ENCODE results near the gene RCAN2.

RCAN2 gene

DNA sequence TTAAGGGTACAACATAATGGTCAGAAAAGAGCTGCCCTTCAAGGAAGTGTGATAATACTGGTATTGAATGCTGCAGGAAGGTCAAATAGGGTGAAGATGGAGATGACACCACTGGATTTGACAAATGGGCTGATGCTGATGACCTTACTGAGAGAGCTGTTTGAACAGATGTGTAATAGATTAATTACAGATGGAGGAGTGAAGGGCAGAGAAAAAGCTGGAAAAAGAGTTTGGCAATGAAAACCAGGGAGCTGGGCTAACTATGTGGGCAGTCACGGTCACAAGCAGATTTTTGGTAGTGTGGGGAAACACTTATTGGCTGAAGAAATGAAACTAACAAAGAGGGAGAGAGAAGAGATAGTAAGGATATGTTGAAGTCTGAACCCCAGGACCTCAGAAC, 236.9 kb downstream of the RCAN2 start:
- no peak for DNase-seq (ENCODE audit: low read depth)

DNA sequence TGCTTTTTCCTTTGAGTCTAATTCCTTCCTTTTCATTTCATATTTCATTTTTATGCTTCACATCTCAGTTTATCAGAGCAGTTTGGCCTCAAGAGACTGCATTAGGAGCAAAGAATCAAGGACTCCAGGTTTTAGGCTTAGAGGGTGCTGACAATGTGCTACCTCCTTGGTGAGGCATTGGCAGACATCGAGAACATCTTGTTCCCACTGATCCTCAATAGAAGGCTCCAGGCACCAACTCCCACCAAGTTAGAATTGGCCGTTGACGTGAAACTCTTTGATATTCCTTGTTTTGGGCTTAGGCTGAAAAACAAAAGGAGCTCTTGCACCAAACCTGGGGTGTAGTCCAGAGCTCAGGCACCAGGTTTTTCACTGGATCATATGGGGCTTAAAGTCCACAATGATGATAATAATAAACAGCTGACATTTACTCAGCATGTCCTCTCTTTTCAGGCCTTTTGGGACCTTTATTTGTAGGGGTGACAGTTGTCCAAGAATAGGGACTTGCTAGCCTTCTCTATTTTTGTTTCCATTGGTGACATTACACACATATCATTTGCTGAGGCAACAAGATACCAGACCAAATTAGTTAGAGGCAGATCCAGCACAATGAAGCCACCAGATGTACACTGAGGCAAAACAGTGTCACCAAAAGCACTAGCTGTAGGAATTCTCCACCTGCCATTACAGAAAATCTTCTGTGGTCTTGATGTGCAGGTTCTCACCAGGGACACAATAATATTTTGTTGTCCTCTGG, 239.5 kb downstream of the RCAN2 start:
- no peak for DNase-seq (ENCODE audit: low read depth)

DNA sequence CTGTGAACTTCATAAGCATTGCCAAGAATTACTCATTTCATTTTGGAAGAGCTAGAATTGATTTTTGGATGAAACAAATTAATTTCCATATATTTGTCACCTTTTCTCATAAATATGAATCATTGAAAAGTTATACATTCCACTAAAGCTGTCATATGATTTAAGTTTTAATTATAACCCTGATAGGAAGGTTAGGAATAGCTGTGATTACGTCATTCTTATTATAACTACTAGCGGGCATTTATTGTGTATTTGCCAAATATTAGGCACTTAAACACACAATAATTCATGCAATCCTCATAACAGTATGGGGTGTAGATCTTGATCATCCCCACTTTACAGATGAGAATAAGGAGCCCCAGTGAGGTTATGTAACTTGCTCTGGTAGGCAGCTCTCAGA, 243.1 kb downstream of the RCAN2 start:
- no peak for DNase-seq (ENCODE audit: low read depth)

DNA sequence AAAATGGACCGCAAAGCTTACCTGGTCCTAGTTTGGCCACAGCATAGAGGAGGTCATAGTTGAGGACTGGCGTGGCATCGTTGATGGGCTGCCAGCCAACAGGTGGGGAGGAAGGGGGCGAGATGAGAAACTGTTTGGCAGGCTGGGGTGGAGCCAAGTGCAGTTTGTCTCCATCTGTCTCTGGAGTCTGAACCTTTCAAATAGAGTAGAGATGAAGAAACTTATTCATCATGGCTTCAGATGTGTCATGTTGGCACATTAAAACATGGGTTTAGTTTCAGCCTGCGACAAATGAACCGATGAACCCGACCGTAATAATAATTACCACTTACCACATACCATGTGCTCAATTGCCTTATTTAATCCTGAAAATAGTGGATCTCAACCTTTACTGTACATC, 244.5 kb downstream of the RCAN2 start:
- DNase-seq (ENCODE audit: low read depth) = no peak

DNA sequence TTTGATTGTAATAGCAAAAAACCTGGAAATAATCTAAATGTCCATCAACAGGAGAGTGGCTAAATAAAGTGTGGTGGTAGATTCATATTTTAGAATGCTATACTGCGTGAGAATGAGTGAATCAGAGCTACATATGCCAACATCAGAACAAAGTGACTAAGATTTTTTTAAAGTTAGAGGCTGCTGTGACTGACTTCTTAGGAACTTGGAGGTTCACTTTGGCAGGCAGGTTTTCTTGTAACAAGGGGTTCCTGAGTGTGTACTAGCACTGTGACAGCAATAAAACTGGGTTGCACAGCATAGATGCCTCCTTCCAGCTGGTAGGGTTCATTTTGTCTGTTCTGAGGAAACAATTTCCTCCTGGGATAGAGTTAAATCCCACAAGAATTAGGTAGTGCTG, 245.2 kb downstream of the RCAN2 start:
- no peak for DNase-seq (ENCODE audit: low read depth)

DNA sequence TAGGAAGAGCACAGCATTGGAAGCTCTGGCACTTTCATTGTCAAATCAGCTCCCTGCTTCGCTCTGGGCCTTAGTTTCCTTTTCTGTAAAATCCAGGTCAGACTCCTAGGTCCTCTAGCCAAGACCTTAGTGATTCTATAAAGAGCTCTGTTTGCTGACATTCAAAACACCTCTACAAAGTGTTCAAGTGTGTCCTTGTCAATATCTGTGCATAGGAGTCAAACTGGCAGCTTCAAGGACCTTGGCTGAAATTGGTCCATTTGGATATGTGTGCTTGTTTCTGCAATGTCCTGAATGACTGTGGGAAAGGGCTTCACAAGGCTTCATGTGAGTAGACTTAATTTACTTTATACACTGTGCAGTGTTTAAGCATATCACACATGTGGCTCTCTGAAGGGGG, 246.6 kb downstream of the RCAN2 start:
- no peak for DNase-seq (ENCODE audit: low read depth)

DNA sequence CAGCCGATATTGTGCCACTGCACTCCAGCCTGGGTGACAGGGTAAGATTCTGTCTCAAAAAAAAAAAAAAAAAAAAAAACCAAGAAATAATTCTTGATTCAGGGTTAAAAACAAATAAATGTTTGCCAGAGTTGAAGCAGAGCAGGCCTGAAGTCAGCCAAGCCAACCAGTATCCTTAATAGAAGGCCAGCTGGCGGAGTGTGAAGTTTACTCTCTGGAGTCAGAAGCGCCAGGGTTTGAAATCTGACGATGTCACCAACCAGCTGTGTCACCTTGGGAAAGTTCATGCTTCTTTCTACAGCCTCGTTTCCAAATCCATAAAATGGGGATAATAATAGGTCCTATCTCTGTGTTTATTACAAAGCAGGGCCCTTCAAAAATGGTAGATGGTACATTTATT, 247.5 kb downstream of the RCAN2 start:
- DNase-seq (ENCODE audit: low read depth) = no peak

DNA sequence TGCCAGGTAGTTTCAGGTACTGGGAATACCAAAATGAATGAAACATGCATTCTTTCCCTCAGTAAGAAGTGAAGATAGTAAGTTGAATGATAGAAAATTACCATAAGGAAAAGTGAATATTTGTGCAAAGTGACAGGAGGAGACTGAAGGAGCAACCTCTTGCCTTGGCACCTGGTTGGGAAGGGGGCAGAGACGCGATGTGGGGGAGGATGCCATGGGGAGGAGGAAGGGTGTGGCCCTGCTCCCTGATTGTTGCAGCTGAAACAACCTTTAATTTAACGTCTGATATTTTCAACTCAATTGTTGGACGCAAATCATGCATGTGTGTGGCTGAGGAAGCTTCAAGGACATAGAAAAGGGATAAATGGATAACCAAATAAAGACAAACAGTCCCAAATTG, 248.3 kb downstream of the RCAN2 start:
- DNase-seq (ENCODE audit: low read depth) = no peak

DNA sequence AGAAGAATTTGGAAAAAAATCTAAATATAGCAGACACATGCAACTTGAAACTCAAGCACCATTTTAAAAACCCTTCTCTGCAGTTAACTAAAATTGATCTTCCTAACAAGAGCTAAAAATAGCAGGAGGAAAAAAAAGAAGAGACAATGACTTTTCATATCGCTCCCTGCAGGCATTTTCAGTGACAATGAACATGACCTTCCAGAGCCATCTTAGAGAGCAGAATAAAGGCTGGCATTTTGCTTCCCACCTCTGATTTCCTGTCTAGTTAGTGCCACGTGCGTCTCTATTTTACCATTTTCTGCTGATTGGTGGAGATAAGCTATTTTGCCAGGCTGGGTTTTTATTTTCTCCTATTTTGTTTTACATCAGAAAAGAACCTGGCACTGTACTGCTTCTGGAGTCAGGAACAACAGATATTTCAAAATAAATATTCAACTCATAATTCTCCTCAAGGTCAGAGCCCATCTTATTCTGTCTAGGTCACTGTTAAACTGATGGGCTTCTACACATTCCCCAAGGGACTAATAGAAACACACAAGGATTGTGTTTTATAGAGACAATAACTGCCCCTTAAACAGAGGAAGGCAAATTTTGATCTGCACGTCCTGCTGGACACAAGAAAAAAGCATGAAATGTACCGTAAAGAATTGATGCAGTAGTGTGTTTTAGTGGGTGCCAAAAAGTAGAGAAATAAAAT, 250.2 kb downstream of the RCAN2 start:
- no peak for DNase-seq (ENCODE audit: low read depth)

DNA sequence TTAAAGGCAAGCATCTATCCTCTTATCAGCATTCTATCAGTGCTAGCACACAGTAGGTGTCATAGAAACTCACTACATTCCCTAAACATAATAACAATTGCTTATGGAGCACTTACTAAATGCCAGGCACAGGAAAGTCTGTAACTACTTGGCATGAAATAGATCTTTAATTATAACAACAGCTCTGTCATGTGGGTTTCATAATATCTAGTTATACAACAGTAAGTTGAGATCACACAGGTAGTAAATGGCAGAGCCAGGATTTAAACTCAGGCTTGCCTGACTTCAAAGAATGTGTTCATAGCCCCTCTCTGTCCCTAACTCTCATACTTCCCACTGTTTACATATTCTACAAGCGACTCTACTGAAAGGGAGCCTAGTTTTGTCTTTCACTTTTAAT, 254.5 kb downstream of the RCAN2 start:
- no peak for DNase-seq (ENCODE audit: low read depth)

DNA sequence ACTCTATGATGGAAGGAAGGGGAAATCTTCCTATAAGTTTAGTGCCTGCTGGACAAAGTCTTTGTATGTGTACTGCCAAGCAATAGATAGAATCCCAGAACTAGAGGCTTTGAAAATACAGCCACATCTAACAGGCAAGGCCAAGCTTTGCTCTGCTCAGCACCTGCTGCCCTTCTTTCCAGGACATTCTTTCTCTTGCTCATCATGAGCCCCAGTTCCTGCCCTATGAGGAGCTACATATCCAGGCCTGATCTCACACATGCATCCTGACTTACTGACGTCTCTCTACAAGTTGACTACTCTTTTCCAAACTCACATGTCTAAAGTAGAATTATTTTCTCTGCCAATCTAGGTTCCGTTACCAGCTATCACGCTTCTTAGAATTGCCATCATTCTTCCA, 256.0 kb downstream of the RCAN2 start:
- DNase-seq (ENCODE audit: low read depth) = no peak

DNA sequence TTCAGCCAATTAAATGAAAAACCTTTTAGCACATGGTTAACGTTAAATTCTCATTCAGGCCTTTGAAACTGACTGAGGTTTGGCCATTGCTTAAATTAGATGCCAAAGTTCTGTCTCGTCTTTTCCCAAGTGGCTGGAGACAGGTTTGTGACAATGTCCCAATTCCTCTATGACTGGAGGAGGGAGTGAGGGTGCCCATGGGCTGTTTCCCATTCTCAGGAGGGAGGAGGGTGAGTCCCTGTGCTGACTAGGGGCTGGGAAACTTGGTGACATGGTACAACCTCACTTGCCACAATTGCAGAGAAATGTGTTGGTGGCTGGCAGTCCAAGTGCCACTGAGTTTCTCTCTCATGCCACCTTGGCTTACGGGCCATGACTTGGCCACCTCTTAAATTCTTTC, 256.5 kb downstream of the RCAN2 start:
- DNase-seq (ENCODE audit: low read depth) = no peak

DNA sequence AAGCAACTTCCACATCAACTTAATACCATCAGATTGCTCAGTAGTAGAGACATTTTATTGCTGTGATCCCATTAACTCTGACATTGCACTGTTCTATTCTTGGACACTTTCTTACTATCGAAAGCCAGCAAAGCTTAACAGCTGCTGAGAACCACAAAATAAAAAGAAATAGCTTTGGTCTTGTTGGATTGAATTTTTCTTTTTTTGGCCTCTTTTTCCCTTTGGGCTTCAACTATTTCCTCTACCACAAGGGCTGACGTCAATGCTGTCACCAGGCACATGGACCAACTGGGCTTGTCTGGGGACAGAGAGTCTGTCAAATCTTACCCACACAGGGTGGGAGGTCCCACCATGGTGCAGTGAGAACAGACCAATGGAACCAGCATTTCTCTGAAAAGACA, 257.1 kb downstream of the RCAN2 start:
- DNase-seq (ENCODE audit: low read depth) = no peak

DNA sequence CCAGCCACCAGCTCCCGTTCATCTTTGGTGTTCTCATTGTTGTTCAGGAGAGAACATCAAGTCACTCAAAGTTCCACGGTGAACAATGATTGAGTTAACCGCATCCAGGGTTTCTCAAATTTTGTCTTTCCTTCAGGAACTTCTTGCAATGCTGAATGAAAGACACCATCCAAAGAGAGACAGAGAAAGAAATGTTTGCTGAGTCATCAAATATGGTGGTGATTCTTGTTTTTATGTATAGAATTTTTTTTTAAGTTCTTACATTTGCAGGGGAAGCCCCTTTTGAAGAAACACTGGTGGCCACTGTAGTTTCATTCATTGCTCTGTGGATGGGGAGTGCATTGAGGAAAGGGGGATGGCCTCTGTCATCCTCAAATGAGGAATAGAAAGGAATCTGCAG, 258.1 kb downstream of the RCAN2 start:
- no peak for DNase-seq (ENCODE audit: low read depth)

DNA sequence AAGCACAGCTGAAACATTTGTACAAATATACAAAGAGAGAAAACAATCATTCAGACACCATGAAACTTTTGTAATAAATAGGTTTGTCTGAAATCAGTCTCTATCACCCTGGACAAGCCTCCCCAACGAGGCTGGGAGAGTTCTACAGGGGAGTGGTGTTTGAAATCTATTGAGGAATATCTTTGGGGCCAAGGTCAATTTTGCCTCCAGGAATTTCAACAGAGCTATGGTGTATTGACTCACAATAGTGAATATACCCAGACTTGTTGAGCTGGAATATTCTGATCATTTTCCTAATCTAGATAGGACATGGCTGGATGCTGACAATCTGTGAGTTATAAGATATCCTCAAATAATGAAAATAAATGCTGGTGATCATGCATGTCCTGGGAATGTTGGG, 269.0 kb downstream of the RCAN2 start:
- DNase-seq (ENCODE audit: low read depth) = no peak

DNA sequence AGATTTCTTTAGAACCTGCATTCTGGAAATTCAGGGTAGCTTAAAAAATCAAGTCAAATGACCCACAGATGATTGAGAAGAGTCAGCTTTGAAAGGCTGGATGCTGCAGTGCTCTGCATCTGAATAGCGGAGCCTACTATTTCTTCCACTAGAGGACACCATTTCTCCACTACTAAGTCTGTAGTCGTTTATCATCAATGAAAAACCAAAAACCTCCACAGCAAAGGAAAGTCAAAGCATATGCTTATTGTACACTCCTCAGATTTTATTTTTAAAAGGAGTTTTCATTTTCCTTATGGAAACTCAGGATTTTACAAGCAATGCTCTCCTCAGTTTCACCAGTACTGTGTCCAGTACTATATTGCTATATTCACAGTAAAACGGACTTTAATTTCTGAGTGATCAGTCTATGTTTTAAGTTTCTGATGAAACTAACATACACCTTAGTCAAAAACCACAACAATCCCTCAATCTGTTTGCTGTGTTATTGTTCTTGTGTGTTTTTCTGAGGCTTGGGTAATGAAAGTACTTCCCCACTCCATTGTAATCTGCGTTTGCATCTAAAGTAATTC, 269.9 kb downstream of the RCAN2 start:
- no peak for DNase-seq (ENCODE audit: low read depth)

DNA sequence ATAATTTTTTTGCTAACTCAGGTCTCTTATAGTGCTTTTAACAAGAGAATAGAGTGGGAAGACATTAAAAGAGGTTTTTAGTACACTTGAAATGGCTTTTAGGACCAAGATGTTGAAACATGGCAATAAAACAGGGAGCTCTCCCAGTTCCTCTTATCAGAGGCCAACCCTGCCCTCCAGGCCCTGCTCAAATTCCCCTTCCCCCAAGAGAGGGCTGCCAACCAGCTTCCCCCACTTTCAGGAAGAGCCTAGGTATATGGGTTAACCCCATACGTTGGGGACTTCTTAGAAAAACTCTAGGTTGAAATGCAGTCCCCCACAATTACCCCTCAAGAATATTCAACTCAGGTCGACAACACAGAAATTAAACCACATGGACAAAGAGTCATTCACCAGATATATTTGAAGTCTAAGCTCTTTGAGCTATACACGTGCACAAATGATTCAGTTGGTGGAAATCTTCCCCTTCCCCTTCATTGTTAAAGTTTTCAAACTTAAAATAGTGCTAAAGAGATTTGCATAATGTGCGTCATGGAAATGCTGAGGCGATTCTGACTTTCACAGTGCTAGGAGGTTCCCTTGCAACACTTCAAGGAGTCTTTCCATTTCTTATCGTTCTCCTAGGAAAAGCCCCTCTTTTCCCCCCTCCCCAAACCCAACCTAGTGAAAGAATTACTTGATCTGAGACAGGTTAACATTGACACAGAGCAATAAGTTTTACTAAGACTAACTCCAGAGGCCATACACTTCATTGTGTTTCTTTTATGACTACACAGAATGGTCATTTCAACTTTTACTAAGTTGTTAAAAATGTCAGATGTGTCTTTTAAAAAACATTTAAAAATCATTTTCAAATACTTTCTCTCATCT, 270.7 kb downstream of the RCAN2 start:
- DNase-seq (ENCODE audit: low read depth) = no peak

DNA sequence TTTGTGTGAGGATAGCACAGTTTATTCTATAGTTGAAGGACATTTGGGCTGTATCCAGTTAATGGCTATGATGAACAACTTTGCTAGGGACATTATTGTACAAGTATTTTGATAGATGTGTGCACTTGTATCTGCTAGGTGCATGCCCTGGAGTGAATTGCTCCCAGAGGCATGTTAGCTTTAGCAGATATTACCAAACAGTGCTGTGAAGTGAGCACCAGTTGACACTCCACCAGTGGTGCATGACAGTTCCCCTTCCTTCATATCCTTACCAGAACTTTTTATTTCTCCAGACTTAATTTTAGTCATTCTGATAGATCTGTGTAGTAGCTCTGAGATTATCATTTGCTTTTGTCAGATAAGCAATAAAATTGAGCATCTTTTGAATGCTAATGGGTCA, 271.6 kb downstream of the RCAN2 start:
- DNase-seq (ENCODE audit: low read depth) = no peak

DNA sequence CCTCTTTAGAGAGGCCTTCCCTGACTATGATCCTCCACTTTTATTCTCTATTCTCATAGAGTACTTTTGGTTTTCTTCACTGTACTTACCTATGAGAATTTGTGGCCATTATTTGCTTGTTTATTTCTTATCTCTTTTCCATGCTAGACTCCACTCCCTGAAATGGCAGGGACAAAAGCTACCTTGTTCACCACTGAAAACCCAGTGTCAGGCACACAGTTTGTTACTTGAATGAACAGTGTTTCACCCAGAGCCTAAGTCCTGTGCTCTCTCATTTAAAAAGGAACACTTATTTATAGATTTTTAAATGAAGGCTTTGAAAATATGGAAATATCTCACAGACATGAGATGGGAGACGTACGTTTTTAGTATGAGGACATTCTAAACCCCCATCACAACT, 272.8 kb downstream of the RCAN2 start:
- DNase-seq (ENCODE audit: low read depth) = no peak

DNA sequence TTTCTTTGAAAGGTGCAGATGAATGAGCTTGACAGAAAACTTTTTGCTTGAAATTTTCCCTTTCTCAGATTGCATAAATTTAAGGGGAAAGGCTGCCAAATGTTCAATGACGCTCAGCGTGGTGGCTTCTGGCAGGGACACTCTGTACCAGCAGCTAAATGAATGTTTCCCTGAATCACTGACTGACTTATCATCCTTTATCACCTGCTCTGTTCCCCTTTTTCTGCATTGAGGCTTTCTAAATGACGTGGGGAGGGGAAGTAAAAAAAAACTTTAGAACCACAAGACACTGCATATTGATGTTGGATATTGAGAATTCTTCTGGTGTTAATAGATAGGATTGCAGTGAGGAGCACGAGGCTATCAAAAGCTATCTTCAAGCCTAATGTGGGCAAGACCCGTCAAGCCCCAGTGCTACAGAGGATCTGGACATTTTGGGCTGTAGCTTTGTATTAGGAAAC, 273.5 kb downstream of the RCAN2 start:
- no peak for DNase-seq (ENCODE audit: low read depth)

DNA sequence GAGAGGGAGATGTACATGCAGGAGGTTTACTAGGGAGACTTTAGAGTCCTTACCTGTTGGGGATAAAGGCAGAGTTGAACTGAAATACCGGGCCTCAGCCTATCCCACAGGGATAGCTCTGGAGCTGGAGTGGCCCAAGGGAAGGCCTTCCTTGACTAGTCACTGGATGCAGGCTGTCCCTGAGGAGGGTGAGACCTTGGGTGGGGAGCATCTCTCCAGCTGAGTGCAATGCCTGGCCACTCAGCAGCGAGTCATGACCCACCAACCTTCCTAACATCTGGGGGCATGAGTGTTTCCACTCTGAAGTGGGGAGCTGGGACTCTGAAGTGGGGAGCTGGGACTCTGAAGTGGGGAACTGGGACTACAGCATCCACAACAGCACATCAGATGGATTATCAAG, 274.4 kb downstream of the RCAN2 start:
- DNase-seq (ENCODE audit: low read depth) = no peak

DNA sequence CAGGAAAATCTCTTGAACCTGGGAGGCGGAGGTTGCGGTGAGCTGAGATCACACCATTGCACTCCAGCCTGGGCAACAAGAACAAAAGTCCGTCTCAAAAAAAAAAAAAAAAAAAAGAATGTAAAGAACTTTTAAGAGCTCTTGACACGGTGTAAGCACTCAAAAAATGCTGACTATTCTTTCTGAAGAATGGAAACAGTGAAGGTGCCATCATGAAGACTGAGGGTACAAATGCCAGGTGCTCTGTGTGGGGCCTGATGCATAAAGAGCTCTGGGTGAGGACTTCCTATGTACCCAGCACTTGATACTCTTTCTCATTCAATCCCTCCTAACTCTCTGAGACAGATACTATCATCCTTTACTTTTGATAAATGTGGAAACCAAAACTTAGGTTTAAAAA, 275.5 kb downstream of the RCAN2 start:
- DNase-seq (ENCODE audit: low read depth) = no peak

DNA sequence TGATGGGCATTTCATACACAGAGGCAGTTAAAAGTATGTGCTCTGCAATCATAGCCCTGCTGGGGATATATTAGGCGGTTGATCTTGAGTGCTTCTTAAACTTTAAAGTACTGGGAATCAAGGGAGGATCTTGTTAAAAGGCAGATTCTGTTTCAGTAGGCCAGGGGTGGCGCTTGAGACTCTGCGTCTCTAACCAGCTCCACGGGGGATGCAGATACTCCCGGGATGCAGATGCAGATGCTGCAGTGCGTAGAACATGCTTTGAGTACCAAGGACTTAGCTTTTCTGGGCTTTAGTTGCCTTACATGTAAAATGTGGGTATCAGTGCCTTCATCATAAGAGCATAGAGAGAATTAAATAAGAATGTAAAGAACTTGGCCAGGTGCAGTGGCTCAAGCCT, 276.0 kb downstream of the RCAN2 start:
- no peak for DNase-seq (ENCODE audit: low read depth)

All from T-helper 22 cell (primary cell).